HCT116 (cell line): ENCODE results near the gene SLC9A2.

Experiments
- CBX3 ChIP-seq: IDR thresholded peaks from 2 replicates; pipeline ENCODE4 v1.6.1; 2012; ENCODE audit warnings: low read depth
- CEBPB ChIP-seq: IDR thresholded peaks from 2 replicates; pipeline ENCODE4 v1.6.1; 2012; ENCODE audit warnings: low read depth
- CTCF ChIP-seq, 3 experiments: fragments of 200-600 bp in 1 of 3; sonication (generic) in 1 of 3; IDR thresholded peaks in 2 of 3; conservative IDR thresholded peaks in 1 of 3; 2 replicates each; pipeline ENCODE4 v1.5.1; 2012 to 2017; ENCODE audit warnings: low read depth in 2 of 3, low read length in 2 of 3, antibody characterized with exemption in 1 of 3, borderline replicate concordance in 1 of 3, control low read depth in 1 of 3, mild to moderate bottlenecking in 1 of 3, mixed read lengths in 1 of 3, mixed run types in 1 of 3, moderate library complexity in 1 of 3; ENCODE audit not compliant: insufficient read depth in 1 of 3
- EZH2 ChIP-seq: fragments of 200-600 bp; sonication (generic); IDR thresholded peaks from 2 replicates; pipeline ENCODE4 v1.6.1; 2017; ENCODE audit warnings: antibody characterized with exemption, mixed run types
- MAX ChIP-seq: IDR thresholded peaks from 2 replicates; pipeline ENCODE4 v1.6.1; 2012
- POLR2A ChIP-seq: IDR thresholded peaks from 2 replicates; pipeline ENCODE4 v1.7.0; 2011; ENCODE audit warnings: borderline replicate concordance; ENCODE audit not compliant: insufficient read depth, insufficient read length; ENCODE audit errors: extremely low read depth
- POLR2AphosphoS5 ChIP-seq: IDR thresholded peaks from 2 replicates; pipeline ENCODE4 v1.6.1; 2011; ENCODE audit warnings: mild to moderate bottlenecking, low read depth, low read length, moderate library complexity
- TF ChIP-seq, protein P1 (sequence below): IDR thresholded peaks from 2 replicates; pipeline ENCODE4 v1.6.1; 2011; ENCODE audit warnings: mild to moderate bottlenecking, low read length, moderate library complexity; ENCODE audit not compliant: insufficient replicate concordance; ENCODE audit errors: extremely low read depth

DNA sequence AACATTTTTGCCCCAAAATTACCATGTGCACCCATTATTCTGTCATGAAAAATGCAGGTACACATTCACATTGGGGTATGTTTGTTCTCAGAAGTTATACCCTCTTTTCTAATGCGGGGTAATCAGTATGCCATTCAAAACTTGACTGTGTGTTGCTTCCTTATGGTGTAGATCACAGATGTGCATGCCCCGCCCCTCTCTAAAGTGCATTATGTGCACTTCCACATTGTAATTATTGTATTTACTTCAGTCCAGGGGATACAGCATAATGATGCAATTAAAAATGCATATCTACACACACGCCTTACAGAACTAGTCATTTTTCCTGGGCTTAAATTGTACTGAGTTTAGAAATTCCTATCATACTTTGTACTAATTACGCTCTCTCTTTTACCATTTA, 48.8 kb downstream of the SLC9A2 start:
- TF ChIP-seq MAX (no peak), CTCF (IDR thresholded peaks at IDR 0.05 in 2 of 3, conservative IDR thresholded peaks at IDR 0.05 in 1 of 3; ENCODE audit: borderline replicate concordance in 1 of 3, insufficient read depth in 1 of 3, low read depth in 2 of 3, low read length in 2 of 3) (no peak), POLR2AphosphoS5 (no peak), CEBPB (no peak), POLR2A (no peak), EZH2 (no peak), CBX3 (no peak)
- TF ChIP-seq, protein P1, sequence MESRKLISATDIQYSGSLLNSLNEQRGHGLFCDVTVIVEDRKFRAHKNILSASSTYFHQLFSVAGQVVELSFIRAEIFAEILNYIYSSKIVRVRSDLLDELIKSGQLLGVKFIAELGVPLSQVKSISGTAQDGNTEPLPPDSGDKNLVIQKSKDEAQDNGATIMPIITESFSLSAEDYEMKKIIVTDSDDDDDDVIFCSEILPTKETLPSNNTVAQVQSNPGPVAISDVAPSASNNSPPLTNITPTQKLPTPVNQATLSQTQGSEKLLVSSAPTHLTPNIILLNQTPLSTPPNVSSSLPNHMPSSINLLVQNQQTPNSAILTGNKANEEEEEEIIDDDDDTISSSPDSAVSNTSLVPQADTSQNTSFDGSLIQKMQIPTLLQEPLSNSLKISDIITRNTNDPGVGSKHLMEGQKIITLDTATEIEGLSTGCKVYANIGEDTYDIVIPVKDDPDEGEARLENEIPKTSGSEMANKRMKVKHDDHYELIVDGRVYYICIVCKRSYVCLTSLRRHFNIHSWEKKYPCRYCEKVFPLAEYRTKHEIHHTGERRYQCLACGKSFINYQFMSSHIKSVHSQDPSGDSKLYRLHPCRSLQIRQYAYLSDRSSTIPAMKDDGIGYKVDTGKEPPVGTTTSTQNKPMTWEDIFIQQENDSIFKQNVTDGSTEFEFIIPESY: no peak
